ENCODE results near the gene GPR161.
"Not testable (repeated sequence)": the region's sequence is repeated elsewhere in the genome, so short reads cannot be mapped to it uniquely, and the experiment has no call there.

GPR161 gene

DNA sequence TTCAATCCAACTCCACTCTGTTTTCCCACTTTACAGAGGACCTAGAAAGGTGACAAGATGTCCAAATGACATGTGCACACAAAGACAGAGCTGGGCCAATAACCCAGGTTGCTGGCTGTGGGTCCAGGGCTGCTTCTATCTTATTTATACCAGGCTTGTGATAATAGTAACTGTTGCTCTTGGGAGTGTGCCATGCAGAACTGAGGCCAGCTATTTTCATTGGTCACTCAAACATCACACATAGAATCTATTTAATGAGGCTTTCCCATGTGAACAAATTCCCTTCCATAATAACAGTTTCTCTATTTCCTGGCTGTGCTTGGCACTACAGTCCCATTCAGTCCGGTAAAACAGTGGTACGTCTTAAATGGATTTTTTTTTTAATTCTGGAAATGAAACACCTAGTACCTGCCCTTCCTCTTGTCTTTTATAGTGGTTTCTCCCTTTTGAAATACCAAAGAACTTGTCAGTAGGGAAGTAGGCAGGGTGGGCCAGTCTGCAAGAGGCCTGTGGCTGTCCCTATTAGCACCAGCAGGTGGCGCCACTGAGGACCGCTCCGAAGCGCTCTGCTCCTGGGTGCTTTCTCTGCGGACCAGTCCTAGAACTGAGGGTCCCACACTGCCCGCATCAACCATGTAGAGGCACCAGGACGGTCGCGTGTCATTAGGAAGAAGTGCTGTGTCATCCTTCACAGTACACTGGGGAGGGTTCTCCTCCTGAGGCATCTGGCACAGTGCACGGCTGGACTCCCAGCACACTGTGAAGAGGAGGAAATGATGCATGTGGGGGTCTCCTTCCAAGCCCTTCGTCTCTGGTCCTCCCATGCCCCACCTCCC lies 52.1 kb downstream of the GPR161 start:
- no peak for DNase-seq

DNA sequence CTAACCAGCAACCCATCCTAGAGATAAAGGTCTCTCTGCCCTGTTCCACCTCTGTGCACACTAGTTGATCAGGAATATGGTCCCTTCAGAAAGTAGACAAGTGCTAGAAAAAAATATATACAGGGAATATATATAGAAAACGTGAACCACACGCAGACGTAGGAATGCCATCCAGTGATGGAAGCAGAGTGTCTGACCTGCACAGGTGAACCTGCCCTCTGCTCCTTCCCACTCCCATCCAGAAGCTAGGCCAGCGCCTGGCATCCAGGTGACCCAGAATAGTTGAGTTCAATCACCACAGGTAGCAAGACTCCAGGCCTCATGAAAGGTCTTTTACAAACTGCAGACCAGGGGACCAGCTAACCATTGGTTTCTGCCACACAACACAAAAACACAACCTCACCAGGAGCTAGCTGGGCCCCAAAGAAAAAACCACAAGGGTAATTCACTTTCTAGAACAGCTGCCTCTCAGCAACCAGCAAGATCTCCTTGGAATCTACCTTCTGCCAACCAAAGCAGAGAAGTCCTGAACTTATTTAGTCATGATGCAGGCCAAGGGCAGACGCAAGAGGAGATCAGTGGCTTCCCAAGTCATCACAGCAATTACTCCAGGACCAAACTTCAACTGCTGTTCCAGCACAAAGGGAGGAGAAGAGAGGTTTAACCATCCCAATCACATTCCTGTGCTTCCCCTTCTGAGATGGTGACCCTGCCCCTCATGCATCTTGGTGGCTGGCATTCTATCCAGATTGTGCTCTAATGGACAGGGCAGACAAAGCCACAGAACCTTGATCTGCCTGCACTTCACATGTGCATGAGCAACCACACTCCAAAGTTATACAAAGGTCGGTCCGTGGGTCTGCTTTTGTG lies 53.0 kb downstream of the GPR161 start:
- DNase-seq: no peak

- peak in 1 of 2 experiments; percentile 9 for DNase-seq
These were observed 54.5 kb downstream of the GPR161 start for GRCh38 chr1:168082008-168082876.

DNA sequence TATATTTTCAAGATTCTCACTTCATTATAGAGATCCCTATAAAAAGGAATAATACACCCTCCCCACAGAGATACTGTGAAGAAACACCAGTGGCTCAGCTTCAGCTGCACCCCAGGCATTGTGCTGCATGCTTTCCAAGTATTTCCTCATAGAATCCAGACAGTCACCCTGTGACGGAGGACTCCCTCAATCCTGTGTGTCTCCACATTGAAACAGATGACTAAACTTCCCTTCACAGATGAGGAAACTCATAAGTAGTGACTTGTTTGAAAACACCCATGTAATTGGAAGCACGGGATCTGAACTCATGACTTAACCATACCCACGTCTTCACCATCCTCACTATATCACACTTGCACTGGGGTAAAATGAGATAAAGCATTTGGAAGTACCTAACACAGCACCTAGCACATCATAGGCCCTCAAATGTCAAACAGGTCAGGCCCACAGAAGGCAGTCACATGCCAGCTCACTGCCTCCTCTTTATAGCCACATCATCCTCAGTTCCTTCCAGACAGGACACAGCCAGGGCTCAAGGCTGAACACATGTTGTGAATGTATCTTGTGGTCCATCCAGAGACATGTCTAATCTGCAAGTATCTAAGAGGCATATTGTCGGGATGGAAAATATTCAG lies 55.2 kb downstream of the GPR161 start:
- no peak for DNase-seq

GRCh38 chr1:168079761-168080160 lies 57.0 kb downstream of the GPR161 start:
- DNase-seq: no peak

DNA sequence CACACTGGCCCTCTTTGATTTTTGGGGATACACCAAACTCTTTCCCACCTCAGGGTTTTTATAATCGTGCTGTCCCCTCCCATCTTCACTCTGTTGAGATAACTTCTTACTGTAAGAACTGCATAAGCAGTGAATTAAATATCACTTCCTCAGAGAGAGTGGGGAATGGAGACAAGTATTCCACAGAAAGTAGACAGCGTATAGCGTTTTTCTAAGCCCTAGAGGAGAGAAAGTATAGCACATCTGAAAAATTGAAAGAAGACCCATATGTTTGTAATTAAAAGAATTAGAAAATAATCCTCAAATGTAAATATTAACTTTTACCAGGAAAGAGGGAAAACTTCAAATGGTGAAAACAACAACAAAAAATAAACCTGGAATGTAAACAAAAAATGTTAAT lies 67.3 kb downstream of the GPR161 start:
- no peak for DNase-seq

- DNase-seq: no peak
These were observed 71.2 kb downstream of the GPR161 start for GRCh38 chr1:168065506-168065905.

DNA sequence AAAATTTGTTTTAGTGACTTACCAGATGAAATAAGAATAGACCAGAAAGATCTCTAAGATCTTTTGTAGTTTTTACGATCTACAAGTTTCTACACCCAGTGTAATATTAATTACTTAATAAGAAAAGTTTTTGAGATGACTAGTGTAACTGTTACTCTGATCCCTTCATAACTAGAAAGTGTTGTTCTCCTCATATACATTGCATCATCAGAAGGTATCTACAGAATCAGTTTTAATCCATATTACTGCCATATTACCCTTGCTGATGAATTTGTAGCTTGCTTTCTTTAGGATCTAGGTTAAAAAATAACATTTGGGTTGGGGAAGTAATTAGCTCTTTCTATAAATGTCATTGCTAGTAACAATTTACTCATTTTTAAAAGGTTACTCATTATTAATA lies 72.5 kb downstream of the GPR161 start:
- DNase-seq: no peak

DNA sequence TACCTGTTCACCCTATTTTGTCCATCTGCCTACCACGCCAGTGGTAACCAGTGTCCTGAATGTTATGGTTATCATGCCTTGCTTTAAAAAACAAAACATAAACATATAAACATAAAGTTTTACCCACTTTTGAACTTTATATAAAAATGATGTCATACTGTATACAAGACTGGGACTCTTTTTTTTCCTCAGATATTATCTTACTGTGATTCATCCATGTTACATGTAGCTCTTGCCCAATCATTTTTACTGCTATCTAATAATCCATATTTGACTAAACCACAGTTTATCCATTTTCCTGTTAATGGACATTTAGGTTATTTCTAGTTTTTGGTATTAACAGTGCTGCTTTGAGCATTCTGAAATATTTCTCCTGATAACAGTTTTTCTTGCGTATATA lies 78.8 kb downstream of the GPR161 start:
- no peak for DNase-seq

GRCh38 chr1:168057355-168057754 lies 79.4 kb downstream of the GPR161 start:
- no peak for DNase-seq

DNA sequence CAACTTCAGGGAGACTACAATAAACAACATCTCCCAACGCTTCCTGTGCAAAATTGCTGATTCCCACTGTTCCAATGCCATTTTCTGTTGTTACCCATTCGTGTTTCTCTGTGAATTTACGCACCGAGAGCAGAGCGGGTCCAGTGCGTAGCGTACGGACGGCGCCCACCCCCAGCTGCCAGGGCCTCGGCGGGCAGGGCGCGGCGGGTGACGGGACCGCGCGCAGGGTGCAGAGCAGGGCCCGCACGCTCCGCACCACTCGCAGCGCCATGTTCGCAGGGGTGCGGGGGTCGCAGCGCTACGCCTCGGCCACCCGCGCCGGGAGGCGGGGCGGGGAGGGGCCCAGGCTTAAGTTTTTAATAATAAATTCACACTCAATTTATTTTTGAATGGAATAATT lies 80.6 kb downstream of the GPR161 start:
- DNase-seq: not testable (repeated sequence)

DNA sequence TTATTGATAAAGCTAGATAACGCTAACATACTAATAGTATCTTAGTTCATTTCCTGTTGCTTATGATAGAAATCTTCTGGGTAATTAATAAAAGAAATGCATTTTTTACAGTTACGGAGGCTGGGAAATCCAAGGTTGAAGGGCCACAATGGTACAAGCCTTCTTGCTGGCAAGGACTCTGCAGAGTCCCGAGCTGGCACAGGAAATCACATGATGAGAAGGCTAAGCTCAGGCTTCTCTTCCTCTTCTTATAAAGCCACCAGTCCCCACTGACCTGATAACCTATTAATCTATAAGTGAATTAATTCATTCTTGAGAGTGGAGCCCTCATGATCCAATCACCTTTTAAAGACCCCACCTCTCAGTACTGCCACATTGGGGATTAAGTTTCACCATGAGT lies 82.6 kb downstream of the GPR161 start:
- no peak for DNase-seq

- DNase-seq: no peak
These were observed 83.0 kb downstream of the GPR161 start for GRCh38 chr1:168053681-168054080.

DNA sequence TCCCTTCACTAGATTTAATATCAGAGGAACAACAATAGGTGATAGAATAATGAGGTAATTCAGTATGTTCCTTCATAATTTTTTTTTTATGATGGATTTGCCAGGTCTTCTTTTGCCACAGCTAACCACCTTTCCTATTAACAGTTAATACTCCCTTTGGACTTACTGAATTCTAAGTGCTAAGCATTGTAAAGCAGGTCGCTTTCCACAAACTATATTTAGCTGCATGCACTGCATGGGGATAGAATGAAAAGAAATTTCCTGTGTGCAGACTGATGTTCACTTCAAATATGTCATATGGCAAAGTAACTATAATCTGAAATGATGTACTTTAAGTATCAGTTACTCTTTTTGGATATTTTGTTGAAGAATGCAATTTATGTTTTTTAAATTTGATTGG lies 85.8 kb downstream of the GPR161 start:
- no peak for DNase-seq

GRCh38 chr1:168050307-168050706 lies 86.4 kb downstream of the GPR161 start:
- no peak for DNase-seq

GRCh38 chr1:168045311-168045710 lies 91.4 kb downstream of the GPR161 start:
- DNase-seq: no peak

DNA sequence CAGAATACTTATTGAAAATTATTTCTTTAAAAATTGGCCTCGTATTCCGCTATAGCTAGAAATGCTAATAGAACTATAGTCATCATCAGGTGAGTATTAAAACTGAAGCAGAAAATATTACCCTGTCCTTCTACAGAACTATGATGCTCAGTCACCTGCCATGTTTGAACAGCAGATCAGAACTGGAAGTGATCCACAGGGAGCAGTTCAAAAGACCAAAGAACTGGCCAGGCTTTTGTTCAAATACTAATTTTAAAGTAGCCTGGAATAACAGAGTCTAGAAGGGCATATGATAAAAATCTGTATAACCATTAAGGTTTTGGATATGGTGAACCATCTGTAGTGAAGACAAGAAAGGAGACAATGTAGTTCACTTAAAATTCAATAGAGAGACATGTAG lies 94.4 kb downstream of the GPR161 start:
- no peak for DNase-seq

DNA sequence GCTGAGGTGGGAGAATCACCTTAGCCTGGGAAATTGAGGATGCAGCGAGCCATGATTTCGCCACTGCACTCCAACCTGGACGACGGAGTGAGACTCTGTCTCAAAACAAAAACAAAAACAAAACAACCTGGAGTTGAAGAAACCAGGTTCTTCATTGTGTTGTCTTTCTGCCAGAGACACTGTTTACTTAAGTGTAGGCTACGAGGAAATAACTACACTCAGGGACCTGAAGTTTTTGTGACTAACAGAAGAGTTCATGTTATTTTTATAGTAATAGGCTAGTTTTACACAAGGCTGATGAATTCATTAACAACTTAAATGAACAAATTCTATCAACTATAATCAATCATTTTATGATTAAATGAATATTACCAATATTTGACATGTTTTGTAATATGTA lies 101.4 kb downstream of the GPR161 start:
- no peak for DNase-seq

- DNase-seq: no peak
These were observed 104.7 kb downstream of the GPR161 start for GRCh38 chr1:168032029-168032428.

DNA sequence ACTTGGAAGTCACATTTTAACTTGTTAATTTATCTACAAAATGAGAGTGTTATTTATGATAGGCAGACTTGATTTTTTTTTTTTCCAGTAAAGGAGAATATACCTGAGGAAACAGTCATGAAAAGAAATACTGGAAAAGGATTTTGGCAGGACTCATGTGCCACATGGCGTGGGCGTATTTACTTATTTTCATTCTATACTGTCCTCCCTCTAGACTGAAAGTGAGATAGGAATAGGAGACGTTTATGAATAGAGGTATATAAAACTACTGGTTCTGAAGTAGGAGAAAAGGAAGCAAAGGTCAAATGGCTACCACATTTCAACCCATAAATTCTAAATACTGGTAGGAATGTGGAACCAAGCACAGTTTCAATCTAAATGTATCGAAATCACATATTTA lies 105.1 kb downstream of the GPR161 start:
- no peak for DNase-seq

- no peak for DNase-seq
These were observed 105.5 kb downstream of the GPR161 start for GRCh38 chr1:168031198-168031597.
